Uterus (tissue), 4 donors: ENCODE results near the gene SPRN. TPM values are rescaled to one million over a fixed set of nuclear protein-coding genes. Genes with fewer than 3 reads are reported as not detected.
A peak's percentile ranks its signal among the peaks of the same experiment; 100 is the strongest.
"Not testable (repeated sequence)": the region's sequence is repeated elsewhere in the genome, so short reads cannot be mapped to it uniquely, and the experiment has no call there.

Experiments used
- DNase-seq, 2 donors: peaks; one replicate each; pipeline ENCODE4 v3.0.0-alpha.2; 2019 to 2020
- H3K27ac ChIP-seq, 2 donors: fragments of 200-600 bp; sonication (generic); 1 replicate in 1 of 2; 2 replicates in 1 of 2; pipeline ENCODE4 v1.5.1; 2016 to 2018
- H3K27me3 ChIP-seq, 2 donors: fragments of 200-600 bp; sonication (generic); one replicate each; pipeline ENCODE4 v1.5.1; 2018 to 2019; ENCODE audit warnings: control low read depth in 1 of 2
- H3K36me3 ChIP-seq, 2 donors: fragments of 200-600 bp; sonication (generic); one replicate each; pipeline ENCODE4 v1.5.1; 2019; ENCODE audit warnings: control low read depth in 1 of 2
- H3K4me1 ChIP-seq, 2 donors: fragments of 200-600 bp; sonication (generic); one replicate each; pipeline ENCODE4 v1.5.1; 2018 to 2019; ENCODE audit warnings: control low read depth in 1 of 2
- H3K4me3 ChIP-seq, 2 donors: fragments of 200-600 bp; sonication (generic); 1 replicate in 1 of 2; 2 replicates in 1 of 2; pipeline ENCODE4 v1.5.1; 2018 to 2019; ENCODE audit warnings: mild to moderate bottlenecking in 1 of 2
- H3K9me3 ChIP-seq, 2 donors: fragments of 200-600 bp; sonication (generic); one replicate each; pipeline ENCODE4 v1.5.1; 2019; ENCODE audit warnings: control low read depth in 1 of 2
- CTCF ChIP-seq, 4 experiments: fragments of 200-600 bp in 2 of 4; fragments of 450-650 bp in 2 of 4; sonication (generic) in 2 of 4; IDR thresholded peaks; one replicate each; pipeline ENCODE4 v1.5.1; 2016 to 2019; ENCODE audit warnings: antibody characterized with exemption in 4 of 4, mild to moderate bottlenecking in 2 of 4, moderate library complexity in 1 of 4
- POLR2A ChIP-seq, 2 donors: fragments of 450-650 bp; IDR thresholded peaks; one replicate each; pipeline ENCODE4 v1.6.1; 2016; ENCODE audit warnings: antibody characterized with exemption in 2 of 2, mild to moderate bottlenecking in 1 of 2, moderate library complexity in 1 of 2
- intact Hi-C: fragments of 100-400 bp; cut with DNase I; formaldehyde crosslinking; loops from one replicate; pipeline ENCODE4 v1.15.1; 2023; ENCODE audit warnings: low total_unique reads
- total RNA-seq, 4 donors: library from RNA; depleted of rRNA in 3 of 4; stranded (reverse); fragments of >200 nt in 3 of 4; gene quantifications; one replicate each; pipeline versions ENCODE4 v1.1.0 to v1.2.4, GENCODE V29; 2014 to 2023
- donor health status: DM: yes; HTN: yes; CAD: no.

Gene SPRN
- total RNA-seq, 4 donors from 2014 or later = 0.62 TPM; not detected in 3

GRCh38 chr10:133444342-133445267, 20.2 kb upstream of the SPRN start:
- intact Hi-C loops = no loop called here
- peaks cover 0 to 22% of the 10 kb centered on the region in 2 donors for H3K9me3 ChIP-seq
- no peaks in the 10 kb centered on the region for H3K27me3 ChIP-seq
- no peak for DNase-seq
- H3K27ac ChIP-seq = no peak overlapping the region
- no peak for TF ChIP-seq POLR2A (IDR thresholded peaks at IDR 0.05)
- no peak for TF ChIP-seq CTCF (IDR thresholded peaks at IDR 0.05)
- H3K4me1 ChIP-seq = no peaks in the 10 kb centered on the region
- H3K4me3 ChIP-seq = no peak overlapping the region
- no peaks in the 10 kb centered on the region for H3K36me3 ChIP-seq

- Histone ChIP-seq H3K4me3 (no peak overlapping the region), H3K9me3 (peaks cover 0 to 19% of the 10 kb centered on the region in 2 donors), H3K36me3 (no peaks in the 10 kb centered on the region), H3K4me1 (no peaks in the 10 kb centered on the region), H3K27ac (no peak overlapping the region), H3K27me3 (no peaks in the 10 kb centered on the region)
- intact Hi-C loops = no loop called here
- TF ChIP-seq CTCF (IDR thresholded peaks at IDR 0.05) (no peak), POLR2A (IDR thresholded peaks at IDR 0.05) (no peak)
- DNase-seq = peak in 1 of 2 donors; percentile 6
These were observed 18.8 kb upstream of the SPRN start for GRCh38 chr10:133442967-133443924.

- Histone ChIP-seq H3K27me3 (no peaks in the 10 kb centered on the region), H3K27ac (no peak overlapping the region), H3K4me3 (no peak overlapping the region), H3K36me3 (no peaks in the 10 kb centered on the region), H3K4me1 (no peaks in the 10 kb centered on the region), H3K9me3 (peaks cover 0 to 11% of the 10 kb centered on the region in 2 donors)
- intact Hi-C loops = no loop called here
- TF ChIP-seq POLR2A (IDR thresholded peaks at IDR 0.05) (no peak), CTCF (IDR thresholded peaks at IDR 0.05) (no peak)
- DNase-seq = peak in 1 of 2 donors; percentile 4
These were observed 18.0 kb upstream of the SPRN start for GRCh38 chr10:133442191-133442966.

- no peak overlapping the region for H3K4me3 ChIP-seq
- intact Hi-C loops = no loop called here
- TF ChIP-seq POLR2A (IDR thresholded peaks at IDR 0.05) (no peak), CTCF (IDR thresholded peaks at IDR 0.05) (no peak)
- no peak overlapping the region for H3K27ac ChIP-seq
- peaks cover 0 to 11% of the 10 kb centered on the region in 2 donors for H3K9me3 ChIP-seq
- H3K36me3 ChIP-seq = no peaks in the 10 kb centered on the region
- peak in 1 of 2 donors; percentile 8 for DNase-seq
- H3K4me1 ChIP-seq = no peaks in the 10 kb centered on the region
- no peaks in the 10 kb centered on the region for H3K27me3 ChIP-seq
These were observed 17.4 kb upstream of the SPRN start for GRCh38 chr10:133441780-133442179.

GRCh38 chr10:133441356-133441755, 16.9 kb upstream of the SPRN start:
- intact Hi-C loops, DNase-seq: not testable (repeated sequence)

More at GRCh38 chr10:133441356-133441755, 16.9 kb upstream of the SPRN start:
- H3K27ac ChIP-seq, H3K4me1 ChIP-seq, H3K4me3 ChIP-seq, H3K36me3 ChIP-seq, H3K27me3 ChIP-seq, H3K9me3 ChIP-seq: not testable (repeated sequence)
